Neuronal stem cell (in vitro differentiated cells): Measurements from ENCODE around the gene PAM.

Experiments used
- DNase-seq: peaks from one replicate; pipeline ENCODE4 v3.0.0-alpha.2; 2013; ENCODE audit warnings: low spot score
- H2AFZ ChIP-seq: one replicate; pipeline ENCODE4 v1.6.1; 2013; ENCODE audit warnings: mild to moderate bottlenecking, low read length, inconsistent platforms
- H2AK5ac ChIP-seq: 2 replicates; pipeline ENCODE4 v1.6.1; 2013; ENCODE audit warnings: low read depth, mild to moderate bottlenecking, inconsistent platforms, low read length, moderate library complexity, mixed read lengths
- H2BK120ac ChIP-seq: 2 replicates; pipeline ENCODE4 v1.6.1; 2013; ENCODE audit warnings: low read depth, mild to moderate bottlenecking, inconsistent platforms, low read length, moderate library complexity, mixed read lengths
- H2BK12ac ChIP-seq: one replicate; pipeline ENCODE4 v1.6.1; 2013; ENCODE audit warnings: low read length, inconsistent platforms
- H2BK15ac ChIP-seq: 2 replicates; pipeline ENCODE4 v1.6.1; 2013; ENCODE audit warnings: mild to moderate bottlenecking, low read length, inconsistent platforms, mixed read lengths
- H2BK5ac ChIP-seq: one replicate; pipeline ENCODE4 v1.6.1; 2013; ENCODE audit warnings: inconsistent platforms, mild to moderate bottlenecking, low read length, moderate library complexity
- H3K14ac ChIP-seq: one replicate; pipeline ENCODE4 v1.6.1; 2013; ENCODE audit warnings: low read length, inconsistent platforms
- H3K18ac ChIP-seq: 2 replicates; pipeline ENCODE4 v1.6.1; 2013; ENCODE audit warnings: low read length, inconsistent platforms
- H3K23ac ChIP-seq: 2 replicates; pipeline ENCODE4 v1.6.1; 2013; ENCODE audit warnings: low read depth, mild to moderate bottlenecking, mixed read lengths, low read length, inconsistent platforms; ENCODE audit not compliant: poor library complexity
- H3K27ac ChIP-seq: replicated peaks from 3 replicates; pipeline ENCODE4 v1.5.1; 2013; ENCODE audit warnings: low read length, inconsistent platforms
- H3K27me3 ChIP-seq, 3 experiments: 2 replicates each; pipeline ENCODE4 v1.6.1; 2013; ENCODE audit warnings: low read length in 3 of 3, mild to moderate bottlenecking in 2 of 3, inconsistent platforms in 1 of 3, low read depth in 1 of 3, mixed read lengths in 1 of 3, moderate library complexity in 1 of 3; ENCODE audit not compliant: control insufficient read depth in 3 of 3, insufficient read depth in 3 of 3
- H3K36me3 ChIP-seq, 2 donors: replicated peaks in 1 of 2; 2 replicates each; pipeline ENCODE4 v1.6.1; 2013; ENCODE audit warnings: low read length in 2 of 2; ENCODE audit not compliant: control insufficient read depth in 2 of 2, insufficient read depth in 2 of 2
- H3K4ac ChIP-seq: 2 replicates; pipeline ENCODE4 v1.6.1; 2013; ENCODE audit warnings: inconsistent platforms, mild to moderate bottlenecking, low read length, moderate library complexity
- H3K4me1 ChIP-seq, 2 donors: 1 replicate in 1 of 2; 2 replicates in 1 of 2; pipeline ENCODE4 v1.6.1; 2013; ENCODE audit warnings: low read length in 2 of 2, low read depth in 1 of 2; ENCODE audit not compliant: control insufficient read depth in 2 of 2, insufficient read depth in 1 of 2
- H3K4me2 ChIP-seq: one replicate; pipeline ENCODE4 v1.6.1; 2013; ENCODE audit warnings: mild to moderate bottlenecking, low read length, inconsistent platforms; ENCODE audit not compliant: insufficient read depth, poor library complexity, severe bottlenecking
- H3K4me3 ChIP-seq, 2 donors: 2 replicates each; pipeline ENCODE4 v1.5.1; 2013; ENCODE audit warnings: low read length in 2 of 2, mild to moderate bottlenecking in 2 of 2, inconsistent platforms in 1 of 2, moderate library complexity in 1 of 2
- H3K79me1 ChIP-seq: one replicate; pipeline ENCODE4 v1.6.1; 2013; ENCODE audit warnings: low read depth, mild to moderate bottlenecking, inconsistent platforms, low read length, moderate library complexity
- H3K9ac ChIP-seq: one replicate; pipeline ENCODE4 v1.6.1; 2013; ENCODE audit warnings: mild to moderate bottlenecking, low read depth, low read length, inconsistent platforms; ENCODE audit not compliant: poor library complexity
- H3K9me3 ChIP-seq, 2 donors: replicated peaks in 1 of 2; 2 replicates each; pipeline versions ENCODE3 to v1.6.1; 2013; ENCODE audit warnings: low read length in 2 of 2, mild to moderate bottlenecking in 2 of 2, inconsistent platforms in 1 of 2, low read depth in 1 of 2, mixed read lengths in 1 of 2, moderate library complexity in 1 of 2; ENCODE audit not compliant: control insufficient read depth in 2 of 2, insufficient read depth in 1 of 2
- H4K8ac ChIP-seq: one replicate; pipeline ENCODE4 v1.6.1; 2013; ENCODE audit warnings: low read depth, mild to moderate bottlenecking, inconsistent platforms, low read length, moderate library complexity
- H4K91ac ChIP-seq: one replicate; pipeline ENCODE4 v1.6.1; 2013; ENCODE audit warnings: low read length, low read depth, mild to moderate bottlenecking, inconsistent platforms; ENCODE audit not compliant: poor library complexity
- WGBS, 2 donors: extraction: QIAGEN DNeasy Blood & Tissue Kit; methylation state at CpG; one replicate each; pipeline ENCODE4 v1.1.7; 2013; ENCODE audit warnings: missing lambda C conversion rate in 2 of 2, mixed read lengths in 1 of 2; ENCODE audit not compliant: insufficient read length in 2 of 2, insufficient replicate concordance in 1 of 2; ENCODE audit errors: extremely low coverage in 2 of 2; 5-methylcytosine and 5-hydroxymethylcytosine counted together

The PAM gene

GRCh38 chr5:102933316-102933715 lies 178.2 kb downstream of the PAM start:
- Histone ChIP-seq H3K36me3 (peaks cover 0 to 37% of the 10 kb centered on the region in 2 donors), H3K14ac (no peak overlapping the region), H3K9ac (no peak overlapping the region), H2BK15ac (no peak overlapping the region), H2BK120ac (no peak overlapping the region), H3K4ac (no peak overlapping the region), H4K91ac (no peak overlapping the region), H3K18ac (no peak overlapping the region), H2BK5ac (no peak overlapping the region), H3K4me2 (no peak overlapping the region), H3K4me1 (peaks cover 0 to 4% of the 10 kb centered on the region in 2 donors), H2AFZ (no peak overlapping the region), H3K23ac (no peak overlapping the region), H3K27ac (no peak overlapping the region), H3K4me3 (no peak overlapping the region), H3K27me3 (no peaks in the 10 kb centered on the region), H4K8ac (no peak overlapping the region), H2AK5ac (no peak overlapping the region), H2BK12ac (no peak overlapping the region), H3K9me3 (no peaks in the 10 kb centered on the region), H3K79me1 (no peaks in the 10 kb centered on the region)
- DNase-seq: no peak
- WGBS, 2 donors: no CpG with 5 or more reads among the region's 1 CpG

GRCh38 chr5:102933721-102934459 lies 178.8 kb downstream of the PAM start:
- H3K4me1 ChIP-seq: peaks cover 1 to 4% of the 10 kb centered on the region in 2 donors
- WGBS, 2 donors: no CpG with 5 or more reads among the region's 6 CpGs
- H4K8ac ChIP-seq: no peak overlapping the region
- H4K91ac ChIP-seq: no peak overlapping the region
- H3K14ac ChIP-seq: no peak overlapping the region
- H3K9ac ChIP-seq: no peak overlapping the region
- no peaks in the 10 kb centered on the region for H3K9me3 ChIP-seq
- H3K27ac ChIP-seq: no peak overlapping the region
- H3K36me3 ChIP-seq: peaks cover 0 to 34% of the 10 kb centered on the region in 2 donors
- no peak overlapping the region for H3K4me2 ChIP-seq
- no peaks in the 10 kb centered on the region for H3K27me3 ChIP-seq
- no peak overlapping the region for H2AFZ ChIP-seq
- H3K18ac ChIP-seq: no peak overlapping the region
- no peaks in the 10 kb centered on the region for H3K79me1 ChIP-seq
- no peak overlapping the region for H3K4ac ChIP-seq
- no peak overlapping the region for H3K23ac ChIP-seq
- H2BK120ac ChIP-seq: no peak overlapping the region
- no peak overlapping the region for H2BK15ac ChIP-seq
- H2BK5ac ChIP-seq: no peak overlapping the region
- no peak overlapping the region for H3K4me3 ChIP-seq
- no peak overlapping the region for H2AK5ac ChIP-seq
- H2BK12ac ChIP-seq: no peak overlapping the region
- DNase-seq: no peak

GRCh38 chr5:102937894-102938293 lies 182.8 kb downstream of the PAM start:
- Histone ChIP-seq H3K36me3 (peaks cover 0 to 23% of the 10 kb centered on the region in 2 donors), H4K8ac (no peak overlapping the region), H3K4ac (no peak overlapping the region), H3K27me3 (no peaks in the 10 kb centered on the region), H3K9ac (no peak overlapping the region), H4K91ac (no peak overlapping the region), H3K23ac (no peak overlapping the region), H3K4me2 (no peak overlapping the region), H3K9me3 (no peaks in the 10 kb centered on the region), H2BK12ac (no peak overlapping the region), H2BK120ac (no peak overlapping the region), H2BK15ac (no peak overlapping the region), H2AFZ (no peak overlapping the region), H3K79me1 (no peaks in the 10 kb centered on the region), H3K27ac (no peak overlapping the region), H2AK5ac (no peak overlapping the region), H3K18ac (no peak overlapping the region), H3K4me3 (no peak overlapping the region), H3K4me1 (peaks cover 0 to 4% of the 10 kb centered on the region in 2 donors), H2BK5ac (no peak overlapping the region), H3K14ac (no peak overlapping the region)
- no CpG with 5 or more reads among the region's 2 CpGs for WGBS, 2 donors
- no peak for DNase-seq

- Histone ChIP-seq H3K27ac (no peak overlapping the region), H3K4me1 (peaks cover 0 to 6% of the 10 kb centered on the region in 2 donors), H3K4me3 (no peak overlapping the region), H4K91ac (no peak overlapping the region), H2AFZ (no peak overlapping the region), H3K36me3 (peaks cover 0 to 18% of the 10 kb centered on the region in 2 donors), H3K9me3 (no peaks in the 10 kb centered on the region), H2BK120ac (no peak overlapping the region), H4K8ac (no peak overlapping the region), H3K23ac (no peak overlapping the region), H2BK15ac (no peak overlapping the region), H3K27me3 (no peaks in the 10 kb centered on the region), H2AK5ac (no peak overlapping the region), H2BK12ac (no peak overlapping the region), H3K9ac (no peak overlapping the region), H3K4ac (no peak overlapping the region), H2BK5ac (no peak overlapping the region), H3K4me2 (no peak overlapping the region), H3K18ac (no peak overlapping the region), H3K79me1 (no peaks in the 10 kb centered on the region), H3K14ac (no peak overlapping the region)
- WGBS, 2 donors: no CpG with 5 or more reads among the region's 5 CpGs
- no peak for DNase-seq
Measured at GRCh38 chr5:102941111-102941510, 186.0 kb downstream of the PAM start.
